ENCODE results near the gene SLC13A2.

- TF ChIP-seq CTCF (conservative IDR thresholded peaks at IDR 0.05; ENCODE audit: low read depth, low read length), result no peak
- no peak for TF ChIP-seq EZH2 (IDR thresholded peaks at IDR 0.05; ENCODE audit: borderline replicate concordance, low read depth, low read length, poor library complexity, severe bottlenecking)
These were observed 53.8 kb downstream of the SLC13A2 start for GRCh38 chr17:28527181-28527681.

All from A673 (cell line).